HG03558 (cell line): ENCODE data around the gene NEMP1.
"Not testable (repeated sequence)": the region's sequence is repeated elsewhere in the genome, so short reads cannot be mapped to it uniquely, and the experiment has no call there.

ENCODE experiments used
- ATAC-seq: cut with Tn5 transposase; IDR thresholded peaks from one replicate; pipeline ENCODE4 v1.9.1; 2021; ENCODE audit warnings: moderate number of reproducible peaks; ENCODE audit not compliant: unreplicated experiment; ENCODE audit errors: extremely low read depth

Gene NEMP1

GRCh38 chr12:57092876-57093414 is 14.4 kb upstream of the NEMP1 start:
- no peak for ATAC-seq

GRCh38 chr12:57092529-57092862 is 13.9 kb upstream of the NEMP1 start:
- no peak for ATAC-seq

GRCh38 chr12:57091638-57092528 is 13.3 kb upstream of the NEMP1 start:
- no peak for ATAC-seq

- ATAC-seq: no peak
Measured at GRCh38 chr12:57090924-57091637, 12.5 kb upstream of the NEMP1 start.

- ATAC-seq: no peak
Measured at GRCh38 chr12:57090490-57090889, 11.9 kb upstream of the NEMP1 start.

- ATAC-seq: no peak
Measured at GRCh38 chr12:57089271-57090245, 11.0 kb upstream of the NEMP1 start.

- ATAC-seq: peak; percentile 31
Measured at GRCh38 chr12:57088354-57089270, 10.0 kb upstream of the NEMP1 start, which contains the start of gene NAB2. TSS of gene NAB2 (plus strand) at chr12:57089114. CDS start at chr12:57089272, 158 bp downstream.

GRCh38 chr12:57087691-57088353 is 9.2 kb upstream of the NEMP1 start:
- ATAC-seq: peak; percentile 11

GRCh38 chr12:57087010-57087690 is 8.6 kb upstream of the NEMP1 start:
- peak; percentile 11 for ATAC-seq

GRCh38 chr12:57086493-57087009 is 8.0 kb upstream of the NEMP1 start:
- no peak for ATAC-seq

GRCh38 chr12:57085999-57086492 is 7.5 kb upstream of the NEMP1 start:
- no peak for ATAC-seq

GRCh38 chr12:57080855-57081254 is 2.3 kb upstream of the NEMP1 start:
- no peak for ATAC-seq

- ATAC-seq: no peak
Measured at GRCh38 chr12:57079821-57080220, 1.2 kb upstream of the NEMP1 start.

GRCh38 chr12:57073566-57074450 is 4.8 kb downstream of the NEMP1 start:
- ATAC-seq: not testable (repeated sequence)

- no peak for ATAC-seq
Measured at GRCh38 chr12:57072661-57073060, 5.9 kb downstream of the NEMP1 start.

- ATAC-seq: peak; percentile 63
Measured at GRCh38 chr12:57069523-57069922, 9.1 kb downstream of the NEMP1 start.

GRCh38 chr12:57066245-57066644 is 12.3 kb downstream of the NEMP1 start:
- ATAC-seq: no peak
